NT2/D1 (cell line): ENCODE results near the gene RBM38.

Experiments
- SUZ12 ChIP-seq: IDR thresholded peaks from 2 replicates; pipeline ENCODE4 v1.6.1; 2011; ENCODE audit not compliant: insufficient read length, insufficient read depth; ENCODE audit errors: extremely low read depth
- ZNF274 ChIP-seq: IDR thresholded peaks from 2 replicates; pipeline ENCODE4 v1.6.1; 2011; ENCODE audit warnings: mild to moderate bottlenecking, low read depth, low read length

GRCh38 chr20:57398901-57399535 is 7.8 kb downstream of the RBM38 start:
- TF ChIP-seq ZNF274: no peak
- TF ChIP-seq SUZ12: no peak
